ENCODE results near the gene PRRG3.

The PRRG3 gene

GRCh38 chrX:151702026-151702714, 6.9 kb downstream of the PRRG3 start:
- intact Hi-C loops (cut with DNase I; ENCODE audit: low total_unique reads), result no loop called here
- no peaks in the 10 kb centered on the region for H3K27me3 ChIP-seq
- DNase-seq, result no peak
- H3K27ac ChIP-seq, result no peak overlapping the region
- no peak overlapping the region for H3K4me3 ChIP-seq
- H3K9me3 ChIP-seq, result no peaks in the 10 kb centered on the region
- no peak for TF ChIP-seq CTCF (IDR thresholded peaks at IDR 0.05)
- no peaks in the 10 kb centered on the region for H3K4me1 ChIP-seq
- H3K36me3 ChIP-seq, result no peaks in the 10 kb centered on the region

- no peak for DNase-seq
- Histone ChIP-seq H3K36me3 (no peaks in the 10 kb centered on the region), H3K9me3 (no peaks in the 10 kb centered on the region), H3K4me1 (no peaks in the 10 kb centered on the region), H3K27me3 (no peaks in the 10 kb centered on the region), H3K4me3 (no peak overlapping the region), H3K27ac (no peak overlapping the region)
- TF ChIP-seq CTCF (IDR thresholded peaks at IDR 0.05), result no peak
- intact Hi-C loops (cut with DNase I; ENCODE audit: low total_unique reads), result no loop called here
Measured at GRCh38 chrX:151702741-151703340, 7.6 kb downstream of the PRRG3 start.

GRCh38 chrX:151703487-151703886, 8.2 kb downstream of the PRRG3 start:
- intact Hi-C loops (cut with DNase I; ENCODE audit: low total_unique reads), result no loop called here
- TF ChIP-seq CTCF (IDR thresholded peaks at IDR 0.05), result no peak
- Histone ChIP-seq H3K36me3 (no peaks in the 10 kb centered on the region), H3K9me3 (no peaks in the 10 kb centered on the region), H3K4me1 (no peaks in the 10 kb centered on the region), H3K4me3 (no peak overlapping the region), H3K27me3 (no peaks in the 10 kb centered on the region), H3K27ac (no peak overlapping the region)
- DNase-seq, result no peak

- H3K27ac ChIP-seq, result no peak overlapping the region
- no peaks in the 10 kb centered on the region for H3K36me3 ChIP-seq
- no peak for DNase-seq
- H3K4me3 ChIP-seq, result no peak overlapping the region
- H3K4me1 ChIP-seq, result no peaks in the 10 kb centered on the region
- TF ChIP-seq CTCF (IDR thresholded peaks at IDR 0.05), result no peak
- H3K9me3 ChIP-seq, result no peaks in the 10 kb centered on the region
- intact Hi-C loops (cut with DNase I; ENCODE audit: low total_unique reads), result no loop called here
- H3K27me3 ChIP-seq, result no peaks in the 10 kb centered on the region
Measured at GRCh38 chrX:151704041-151704663, 8.9 kb downstream of the PRRG3 start.

- no peaks in the 10 kb centered on the region for H3K9me3 ChIP-seq
- intact Hi-C loops (cut with DNase I; ENCODE audit: low total_unique reads), result no loop called here
Measured at GRCh38 chrX:151708821-151709220, 13.6 kb downstream of the PRRG3 start.

More at GRCh38 chrX:151708821-151709220, 13.6 kb downstream of the PRRG3 start:
- Histone ChIP-seq H3K27me3 (no peaks in the 10 kb centered on the region), H3K4me1 (no peaks in the 10 kb centered on the region), H3K27ac (no peak overlapping the region), H3K36me3 (no peaks in the 10 kb centered on the region), H3K4me3 (no peak overlapping the region)
- no peak for DNase-seq
- TF ChIP-seq CTCF (IDR thresholded peaks at IDR 0.05), result no peak
